Measurements from ENCODE around the gene GOLPH3L.
"Not testable (repeated sequence)": the region's sequence is repeated elsewhere in the genome, so short reads cannot be mapped to it uniquely, and the experiment has no call there.

The GOLPH3L gene

DNA sequence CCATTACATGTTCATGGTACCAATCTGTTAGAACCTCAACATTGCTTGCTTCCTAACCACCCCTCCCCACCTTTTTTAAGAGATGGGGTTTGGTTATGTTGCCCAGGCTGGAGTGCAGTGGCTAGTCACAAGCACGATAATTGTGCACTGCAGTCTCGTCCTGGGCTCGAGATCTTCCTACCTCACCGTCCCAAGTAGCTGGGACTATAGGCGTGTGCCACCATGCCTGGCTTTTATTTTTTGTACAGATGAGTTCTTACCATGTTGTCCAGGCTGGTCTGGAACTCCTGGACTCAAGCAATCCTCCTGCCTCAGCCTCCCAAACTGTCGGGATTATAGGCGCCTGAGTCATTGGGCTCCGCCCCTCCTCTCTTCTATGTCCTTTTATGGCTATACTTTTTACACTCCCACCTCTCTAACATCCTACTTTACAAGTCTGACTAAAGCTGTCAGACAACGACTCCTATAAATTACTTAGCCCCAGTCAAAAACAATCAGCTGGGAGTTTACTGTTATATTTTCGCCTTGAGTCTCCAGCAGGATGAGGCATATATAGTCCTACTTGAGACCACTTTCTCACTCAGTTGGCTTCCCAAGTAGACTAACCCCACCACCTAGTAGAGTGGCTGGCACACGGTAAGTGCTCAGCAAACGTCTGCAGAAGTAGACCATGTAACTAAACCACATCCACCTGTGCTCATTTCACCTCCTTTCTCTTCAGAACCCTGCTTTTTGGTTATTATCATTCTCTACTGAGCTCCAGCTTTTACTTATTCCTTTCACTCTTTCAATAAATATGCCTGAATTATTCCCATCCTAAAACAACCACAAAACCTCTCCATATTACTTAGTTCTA is 81.4 kb downstream of the GOLPH3L start:
- no peak for DNase-seq

DNA sequence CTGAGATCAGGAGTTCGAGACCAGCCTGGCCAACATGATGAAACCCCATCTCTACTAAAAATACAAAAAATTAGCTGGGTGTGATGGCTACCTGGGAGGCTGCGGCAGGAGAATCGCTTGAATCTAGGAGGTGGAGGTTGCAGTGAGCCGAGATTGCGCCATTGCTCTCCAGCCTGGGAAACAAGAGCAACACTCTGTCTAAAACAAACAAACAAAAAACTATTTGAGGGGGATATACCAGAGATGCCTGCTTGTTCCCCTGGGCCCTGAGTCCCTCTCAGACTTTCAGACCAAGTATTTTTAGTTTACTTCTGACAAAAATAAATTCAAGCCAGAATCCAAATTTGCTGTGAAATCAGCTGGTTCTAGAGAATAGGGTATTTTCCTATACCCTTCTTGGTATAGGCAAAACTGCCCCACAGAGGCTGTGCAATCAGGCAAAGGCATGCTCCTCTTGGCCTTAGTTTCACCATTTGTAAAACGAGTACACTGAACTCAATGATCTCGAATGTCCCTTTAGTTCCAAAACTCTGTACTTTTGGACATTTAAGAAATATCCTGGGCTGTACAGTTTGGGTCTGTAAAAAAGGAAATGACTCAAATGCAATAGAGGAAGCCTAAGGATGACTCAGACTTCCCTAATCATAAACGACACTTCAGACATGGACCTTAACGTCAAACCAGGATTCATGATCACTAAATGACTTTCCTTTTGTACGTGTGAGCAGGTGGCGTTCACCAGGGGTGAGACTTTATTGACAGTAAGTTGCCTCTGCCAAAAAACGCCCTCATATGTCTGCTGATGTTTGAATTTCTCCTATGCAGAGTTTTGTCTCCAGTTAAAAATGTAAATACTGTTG is 83.7 kb downstream of the GOLPH3L start:
- peak in 1 of 14 donors; percentile 7 for DNase-seq

DNA sequence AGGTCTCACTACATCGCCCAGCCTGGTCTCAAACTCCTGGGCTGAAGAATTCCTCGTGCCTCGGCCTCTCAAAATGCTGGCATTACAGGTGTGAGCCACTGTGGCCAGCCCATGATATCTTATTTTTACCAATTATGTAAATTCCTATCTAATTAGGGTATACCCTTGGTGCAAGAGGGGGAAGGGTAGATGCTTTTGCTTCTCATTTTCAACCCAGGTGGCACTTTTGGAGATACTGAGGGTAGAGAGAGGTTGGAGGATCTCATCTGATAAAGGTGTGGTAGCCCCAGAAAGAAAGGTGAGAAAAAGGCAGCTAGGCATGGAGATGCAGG is 85.0 kb downstream of the GOLPH3L start:
- DNase-seq = no peak

DNA sequence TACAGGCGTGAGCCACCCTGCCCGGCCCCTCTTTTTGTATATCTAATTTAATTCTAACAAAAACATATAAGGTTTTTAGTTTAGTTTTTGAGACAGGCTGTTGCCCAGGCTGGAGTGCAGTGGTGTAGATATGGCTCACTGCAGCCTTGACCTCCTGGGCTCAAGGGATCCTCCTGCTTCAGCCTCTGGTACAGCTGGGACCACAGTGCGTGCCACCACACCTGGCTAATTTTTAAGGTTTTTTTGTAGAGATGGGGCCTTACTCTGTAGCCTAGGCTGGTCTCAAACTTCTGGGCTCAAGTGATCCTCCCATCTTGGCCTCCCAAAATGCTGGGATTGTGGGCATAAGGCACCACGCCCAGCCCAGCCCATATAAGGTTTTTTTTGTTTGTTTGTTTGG is 86.4 kb downstream of the GOLPH3L start:
- DNase-seq = no peak

DNA sequence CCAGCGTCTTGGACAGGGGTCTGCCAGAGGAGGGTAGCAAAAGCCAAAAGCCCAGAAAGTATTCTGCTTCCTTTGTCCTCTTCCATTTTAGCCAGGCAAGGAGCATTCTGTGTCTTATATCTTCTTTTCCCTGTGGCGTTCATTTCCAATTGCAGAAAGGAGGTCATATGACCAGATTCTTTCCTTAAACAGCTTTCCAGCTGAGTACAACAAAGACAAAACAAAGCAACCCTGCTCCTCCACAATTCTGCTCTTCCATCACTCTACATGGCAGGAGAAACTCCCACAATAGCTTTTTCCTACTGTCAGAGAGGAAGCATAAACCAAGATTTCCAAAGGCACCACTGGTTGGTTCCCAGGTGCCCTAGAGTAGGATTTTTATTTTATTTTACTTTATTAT is 87.2 kb downstream of the GOLPH3L start:
- DNase-seq = no peak

DNA sequence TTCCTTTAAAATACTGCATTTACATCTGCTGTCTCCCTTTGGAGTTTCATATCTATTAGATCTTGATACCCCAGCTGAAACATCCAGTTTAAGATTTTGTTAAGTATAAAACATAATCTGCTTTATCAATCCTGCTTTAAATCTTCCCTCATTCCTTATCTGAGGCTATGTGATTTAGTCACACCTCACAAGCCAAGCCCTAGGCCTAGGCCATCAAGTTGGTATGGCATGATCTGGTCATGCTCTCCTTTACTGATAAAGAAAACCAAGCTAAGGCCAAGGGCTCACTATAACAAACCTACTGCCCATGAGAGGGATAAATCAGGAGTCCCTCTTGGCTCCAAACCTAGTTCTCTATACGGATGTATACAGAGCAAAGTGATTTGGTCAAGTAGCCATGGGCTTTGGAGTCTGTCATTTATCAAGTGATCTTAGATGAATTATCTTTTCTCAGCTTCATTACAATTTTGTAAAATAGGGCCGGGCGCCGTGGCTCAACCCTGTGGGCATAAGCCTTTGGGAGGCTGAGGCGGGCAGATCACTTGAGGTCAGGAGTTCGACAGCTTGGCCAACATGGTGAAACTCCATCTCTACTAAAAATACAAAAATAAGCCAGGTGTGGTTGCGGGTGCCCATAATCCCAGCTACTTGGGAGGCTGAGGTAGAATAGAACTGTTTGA is 90.4 kb downstream of the GOLPH3L start:
- no peak for DNase-seq

DNA sequence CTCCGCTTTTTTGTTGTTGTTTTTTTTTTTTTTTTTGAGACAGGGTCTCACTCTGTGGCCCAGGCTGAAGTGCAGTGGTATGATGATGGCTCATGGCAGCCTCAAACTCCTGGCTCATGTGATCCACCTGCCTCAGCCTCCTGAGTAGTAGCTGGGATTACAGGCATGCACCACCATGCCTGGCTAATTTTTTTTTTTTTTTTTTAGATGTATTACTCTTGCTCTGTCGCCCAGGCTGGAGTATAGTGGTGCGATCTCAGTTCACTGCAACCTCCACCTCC is 91.6 kb downstream of the GOLPH3L start:
- DNase-seq = not testable (repeated sequence)

DNA sequence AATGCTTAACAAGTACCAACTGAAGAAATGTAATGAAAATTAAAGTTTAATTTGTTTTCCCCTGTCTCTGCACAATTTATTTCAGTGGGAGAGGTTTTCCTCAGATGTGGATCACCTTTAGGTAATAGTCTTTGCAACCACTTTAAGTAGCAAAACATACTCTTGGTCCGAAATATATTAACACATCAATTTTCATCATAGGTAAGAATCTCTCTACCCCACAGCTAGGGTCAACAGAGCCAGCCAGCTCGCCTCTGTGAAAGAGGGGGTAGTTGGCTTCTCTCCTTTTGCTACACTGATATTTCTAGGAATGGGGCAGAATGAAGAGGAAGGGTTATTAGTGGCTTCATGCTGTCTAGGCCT is 92.7 kb downstream of the GOLPH3L start:
- no peak for DNase-seq

DNA sequence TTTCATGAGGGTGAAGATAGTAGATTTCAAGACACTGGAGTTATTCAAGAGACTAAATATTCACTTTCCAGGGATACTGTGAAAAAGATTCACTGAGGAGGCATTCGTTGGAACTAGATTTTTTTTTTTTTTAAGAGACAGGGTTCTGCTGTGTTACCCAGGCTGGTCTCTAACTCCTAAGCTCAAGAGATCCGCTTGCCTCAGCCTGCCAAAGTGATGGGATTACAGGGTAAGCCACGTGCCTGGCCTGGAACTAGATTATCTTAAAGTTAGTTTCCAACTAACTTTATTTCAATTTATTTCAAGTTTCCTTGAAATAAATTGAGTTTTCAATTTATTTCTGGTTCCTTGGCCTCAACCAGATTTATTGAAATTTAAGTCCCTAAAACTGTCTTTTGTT is 93.2 kb downstream of the GOLPH3L start:
- DNase-seq = no peak

DNA sequence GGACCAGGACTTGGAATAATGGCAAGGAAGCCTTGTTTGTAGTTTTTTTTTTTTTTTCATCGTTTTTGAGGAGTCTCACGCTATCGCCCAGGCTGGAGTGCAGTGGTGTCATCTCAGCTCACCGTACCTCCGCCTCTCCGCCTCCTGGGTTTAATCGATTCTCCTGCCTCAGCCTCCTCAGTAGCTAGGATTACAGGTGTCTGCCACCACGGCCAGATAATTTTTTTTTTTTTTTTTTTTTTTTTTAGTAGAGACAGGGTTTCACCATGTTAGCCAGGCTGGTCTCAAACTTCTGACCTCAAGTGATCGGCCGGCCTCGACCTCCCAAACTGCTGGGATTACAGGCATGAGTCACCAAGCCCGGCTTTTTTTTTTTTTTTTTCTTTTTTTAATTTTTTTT is 94.6 kb downstream of the GOLPH3L start:
- not testable (repeated sequence) for DNase-seq

DNA sequence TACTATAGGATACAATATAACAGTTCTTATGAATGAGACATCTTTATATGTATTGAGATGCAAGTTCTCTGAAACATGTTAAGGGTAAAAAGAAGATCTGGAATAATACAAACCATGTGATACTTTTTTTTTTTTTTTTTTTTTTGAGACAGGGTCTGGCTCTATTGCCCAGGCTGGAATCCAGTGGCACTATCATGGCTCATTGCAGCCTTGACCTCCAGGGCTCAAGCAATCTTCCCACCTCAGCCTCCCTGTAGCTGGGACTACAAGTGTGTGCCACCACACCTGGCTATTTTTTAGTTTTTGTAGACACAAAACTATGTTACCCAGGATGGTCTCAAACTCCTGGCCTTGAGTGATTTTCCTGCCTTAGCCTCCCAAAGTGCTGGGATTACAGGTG is 95.4 kb downstream of the GOLPH3L start:
- DNase-seq = no peak

DNA sequence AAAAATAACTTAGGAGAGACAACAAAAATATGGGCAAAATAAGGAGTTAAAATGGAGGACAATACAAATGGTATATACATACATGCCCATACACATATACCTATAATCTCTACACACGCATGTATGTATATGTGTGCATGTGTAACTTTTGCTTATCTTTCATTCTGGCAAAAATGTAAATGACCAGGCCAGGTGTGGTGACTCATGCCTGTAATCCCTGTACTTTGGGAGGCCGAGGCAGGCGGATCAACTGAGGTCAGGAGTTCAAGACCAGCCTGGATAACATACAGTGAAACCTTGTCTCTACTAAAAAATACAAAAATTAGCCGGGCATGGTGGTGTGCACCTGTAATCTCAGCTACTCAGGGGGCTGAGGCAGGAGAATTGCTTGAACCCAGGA is 98.6 kb downstream of the GOLPH3L start:
- not testable (repeated sequence) for DNase-seq

DNA sequence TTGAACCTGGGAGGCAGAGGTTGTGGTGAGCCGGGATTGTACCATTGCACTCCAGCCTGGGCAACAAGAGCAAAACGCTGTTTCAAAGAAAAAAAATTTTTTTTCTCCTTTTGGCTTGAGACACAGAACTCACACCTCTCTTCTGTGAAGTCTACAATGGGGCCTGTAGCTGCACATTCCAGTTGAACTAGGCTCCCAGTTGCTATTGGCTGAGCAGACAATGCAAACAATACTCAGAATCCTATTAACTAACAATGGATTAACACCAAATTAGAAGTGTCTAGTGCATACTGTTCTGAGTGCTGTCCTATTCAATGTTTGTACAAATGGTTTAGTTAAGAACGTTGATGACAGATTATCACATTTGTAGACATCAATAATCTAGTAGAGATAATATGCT is 100.0 kb downstream of the GOLPH3L start:
- DNase-seq = no peak
